ENCODE data around the gene NOS1AP.

NOS1AP gene

GRCh38 chr1:162087111-162087510, 17.6 kb downstream of the NOS1AP start:
- in situ Hi-C loops (cut with MboI; ENCODE audit: low sequenced_read_pairs), result no loop called here

GRCh38 chr1:162087574-162087973, 18.1 kb downstream of the NOS1AP start:
- in situ Hi-C loops (cut with MboI; ENCODE audit: low sequenced_read_pairs), result no loop called here

GRCh38 chr1:162088281-162088969, 18.9 kb downstream of the NOS1AP start:
- in situ Hi-C loops (cut with MboI; ENCODE audit: low sequenced_read_pairs), result no loop called here

GRCh38 chr1:162089748-162090147, 20.3 kb downstream of the NOS1AP start:
- in situ Hi-C loops (cut with MboI; ENCODE audit: low sequenced_read_pairs), result no loop called here

- in situ Hi-C loops (cut with MboI; ENCODE audit: low sequenced_read_pairs), result no loop called here
Observed at GRCh38 chr1:162090378-162090777, 20.9 kb downstream of the NOS1AP start.

GRCh38 chr1:162091681-162092524, 22.4 kb downstream of the NOS1AP start:
- in situ Hi-C loops (cut with MboI; ENCODE audit: low sequenced_read_pairs), result no loop called here

- in situ Hi-C loops (cut with MboI; ENCODE audit: low sequenced_read_pairs), result no loop called here
Observed at GRCh38 chr1:162093095-162093494, 23.6 kb downstream of the NOS1AP start.

- in situ Hi-C loops (cut with MboI; ENCODE audit: low sequenced_read_pairs), result no loop called here
Observed at GRCh38 chr1:162094271-162094670, 24.8 kb downstream of the NOS1AP start.

- in situ Hi-C loops (cut with MboI; ENCODE audit: low sequenced_read_pairs), result no loop called here
Observed at GRCh38 chr1:162094723-162095122, 25.2 kb downstream of the NOS1AP start.

GRCh38 chr1:162107911-162108310, 38.4 kb downstream of the NOS1AP start:
- in situ Hi-C loops (cut with MboI; ENCODE audit: low sequenced_read_pairs), result no loop called here

- in situ Hi-C loops (cut with MboI; ENCODE audit: low sequenced_read_pairs), result no loop called here
Observed at GRCh38 chr1:162108426-162108825, 38.9 kb downstream of the NOS1AP start.

- in situ Hi-C loops (cut with MboI; ENCODE audit: low sequenced_read_pairs), result no loop called here
Observed at GRCh38 chr1:162110910-162111309, 41.4 kb downstream of the NOS1AP start.

GRCh38 chr1:162111572-162111971, 42.1 kb downstream of the NOS1AP start:
- in situ Hi-C loops (cut with MboI; ENCODE audit: low sequenced_read_pairs), result no loop called here

- in situ Hi-C loops (cut with MboI; ENCODE audit: low sequenced_read_pairs), result no loop called here
Observed at GRCh38 chr1:162113419-162113818, 43.9 kb downstream of the NOS1AP start.

GRCh38 chr1:162117039-162117774, 47.7 kb downstream of the NOS1AP start:
- in situ Hi-C loops (cut with MboI; ENCODE audit: low sequenced_read_pairs), result no loop called here

- in situ Hi-C loops (cut with MboI; ENCODE audit: low sequenced_read_pairs), result no loop called here
Observed at GRCh38 chr1:162118063-162118462, 48.6 kb downstream of the NOS1AP start.

- in situ Hi-C loops (cut with MboI; ENCODE audit: low sequenced_read_pairs), result no loop called here
Observed at GRCh38 chr1:162128693-162129356, 59.3 kb downstream of the NOS1AP start.

- in situ Hi-C loops (cut with MboI; ENCODE audit: low sequenced_read_pairs), result no loop called here
Observed at GRCh38 chr1:162130308-162130707, 60.8 kb downstream of the NOS1AP start.

- in situ Hi-C loops (cut with MboI; ENCODE audit: low sequenced_read_pairs), result no loop called here
Observed at GRCh38 chr1:162131400-162132321, 62.2 kb downstream of the NOS1AP start.

GRCh38 chr1:162133566-162133965, 64.1 kb downstream of the NOS1AP start:
- in situ Hi-C loops (cut with MboI; ENCODE audit: low sequenced_read_pairs), result no loop called here
